Stomach (tissue), 4 donors: Measurements from ENCODE around the gene STOML2.

Source experiments
- EP300 ChIP-seq: sonication (generic); formaldehyde crosslinking; IDR thresholded peaks from one replicate; pipeline ENCODE4 v1.6.1; 2017; ENCODE audit warnings: antibody characterized with exemption
- POLR2AphosphoS5 ChIP-seq, 3 donors: sonication (generic); formaldehyde crosslinking; IDR thresholded peaks; one replicate each; pipeline ENCODE4 v1.6.1; 2016; ENCODE audit warnings: antibody characterized with exemption in 3 of 3

DNA sequence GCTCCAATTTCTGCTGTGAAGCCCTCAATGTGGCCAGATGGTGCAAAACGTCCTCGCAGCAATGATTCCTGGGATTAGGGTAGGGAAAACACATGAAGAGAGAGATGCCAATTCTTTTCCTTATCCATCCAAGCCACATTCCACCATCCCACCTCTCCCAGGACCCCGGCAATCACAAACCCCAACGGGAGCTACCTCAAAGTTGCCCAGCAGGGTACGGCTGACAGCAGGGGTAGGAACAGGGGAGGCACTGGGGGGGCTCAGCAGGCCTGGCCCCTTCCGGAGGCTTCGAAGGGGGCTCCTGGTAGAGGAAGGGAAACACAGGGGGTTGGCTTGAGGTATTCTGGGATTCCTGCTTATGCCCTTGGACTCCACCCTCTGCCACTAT is 3.4 kb upstream of the STOML2 start:
- no peak for TF ChIP-seq POLR2AphosphoS5 (IDR thresholded peaks at IDR 0.05)
- TF ChIP-seq EP300, result no peak
